T-cell (primary cell): ENCODE results near the gene FGD3. TPM values are rescaled to one million over a fixed set of nuclear protein-coding genes. Genes with fewer than 3 reads are reported as not detected.

Experiments used
- ATAC-seq, 4 experiments: fragments of 200-7000 bp in 3 of 4; fragments of 150-1000 bp in 1 of 4; cut with Tn5 transposase; replicated peaks in 1 of 4; 1 replicate in 3 of 4; 2 replicates in 1 of 4; pipeline ENCODE4 v1.10.0; 2021; ENCODE audit warnings: moderate library complexity in 3 of 4, mild to moderate bottlenecking in 2 of 4, moderate number of reproducible peaks in 1 of 4
- CTCF ChIA-PET, 2 donors: fragments of 300-600 bp; sonication (Branson Sonifier 250); formaldehyde crosslinking; loops; one replicate each; lab custom pipeline; 2022; ENCODE audit warnings: antibody characterized with exemption in 2 of 2; lab: Charles Lee
- POLR2A ChIA-PET, 2 donors: fragments of 300-600 bp; sonication (Branson Sonifier 250); formaldehyde crosslinking; loops; one replicate each; lab custom pipeline; 2022; ENCODE audit warnings: antibody characterized with exemption in 2 of 2; lab: Charles Lee
- DNase-seq, 35 experiments: peaks; one replicate each; pipeline versions ENCODE4 v3.0.0 to v3.0.0-alpha.2; 2013 to 2023
- H3K27ac ChIP-seq: one replicate; pipeline ENCODE4 v1.5.1; 2013; ENCODE audit warnings: low read length
- H3K27me3 ChIP-seq, 2 experiments: replicated peaks in 1 of 2; 1 replicate in 1 of 2; 2 replicates in 1 of 2; pipeline versions ENCODE4 v1.6.1 to v1.7.0; 2013; ENCODE audit warnings: low read length in 1 of 2, mixed read lengths in 1 of 2; ENCODE audit not compliant: control insufficient read depth in 2 of 2, insufficient read depth in 2 of 2; ENCODE audit errors: extremely low read depth in 1 of 2
- H3K36me3 ChIP-seq, 2 donors: 1 replicate in 1 of 2; 2 replicates in 1 of 2; pipeline versions ENCODE4 v1.6.1 to v1.7.0; 2013; ENCODE audit warnings: low read length in 1 of 2; ENCODE audit not compliant: control insufficient read depth in 2 of 2, insufficient read depth in 1 of 2; ENCODE audit errors: extremely low read depth in 1 of 2
- H3K4me1 ChIP-seq, 2 experiments: 1 replicate in 1 of 2; 2 replicates in 1 of 2; pipeline versions ENCODE4 v1.6.1 to v1.7.0; 2013; ENCODE audit warnings: low read length in 2 of 2, mixed read lengths in 1 of 2; ENCODE audit not compliant: insufficient read depth in 2 of 2, control insufficient read depth in 1 of 2; ENCODE audit errors: extremely low read depth in 1 of 2
- H3K4me3 ChIP-seq, 2 donors: 1 replicate in 1 of 2; 2 replicates in 1 of 2; pipeline versions ENCODE4 v1.5.1 to v1.7.0; 2013; ENCODE audit warnings: mild to moderate bottlenecking in 2 of 2, low read length in 1 of 2, moderate library complexity in 1 of 2; ENCODE audit not compliant: control insufficient read depth in 1 of 2; ENCODE audit errors: extremely low read depth in 1 of 2
- H3K9me3 ChIP-seq: 2 replicates; pipeline ENCODE4 v1.7.0; 2013
- H3K27ac Mint-ChIP-seq, 2 donors: one replicate each; pipeline ENCODE4 v1.8.0; 2020 to 2021; ENCODE audit warnings: mild to moderate bottlenecking in 2 of 2, mixed read lengths in 2 of 2
- H3K27me3 Mint-ChIP-seq, 2 donors: one replicate each; pipeline ENCODE4 v1.8.0; 2021 to 2022; ENCODE audit warnings: mixed read lengths in 2 of 2
- H3K36me3 Mint-ChIP-seq: one replicate; pipeline ENCODE4 v1.8.0; 2021; ENCODE audit warnings: mixed read lengths
- H3K4me1 Mint-ChIP-seq, 3 donors: one replicate each; pipeline ENCODE4 v1.8.0; 2020 to 2022; ENCODE audit warnings: mixed read lengths in 3 of 3, mild to moderate bottlenecking in 1 of 3
- H3K4me3 Mint-ChIP-seq, 3 donors: one replicate each; pipeline ENCODE4 v1.8.0; 2020 to 2022; ENCODE audit warnings: mild to moderate bottlenecking in 3 of 3, mixed read lengths in 3 of 3, moderate library complexity in 3 of 3
- H3K9me3 Mint-ChIP-seq, 3 donors: one replicate each; pipeline ENCODE4 v1.8.0; 2020 to 2022; ENCODE audit warnings: mixed read lengths in 3 of 3
- WGBS: methylation state at CpG from one replicate; pipeline ENCODE4 v1.1.5; 2013; ENCODE audit warnings: missing lambda C conversion rate; ENCODE audit not compliant: insufficient coverage; 5-methylcytosine and 5-hydroxymethylcytosine counted together
- total RNA-seq, 35 experiments: library from RNA in 6 of 35; stranded (reverse) in 6 of 35; fragments of 120-200 nt in 1 of 35; gene quantifications; one replicate each; pipeline versions ENCODE4 v1.2.1 to v1.2.4 and lab custom pipeline; 2013 to 2026

Gene FGD3
- total RNA-seq, 5 donors from 2014 or later (not counting 1 experiment from before 2014, with no cell fraction given), result 188 to 349 (median 293) TPM

GRCh38 chr9:92948038-92948534, 763 bp downstream of the FGD3 start:
- H3K4me3 ChIP-seq, result peak overlapping the region; percentile 75 to 92
- H3K36me3 ChIP-seq, result no peaks in the 10 kb centered on the region
- peak overlapping the region; percentile 47 for H3K27ac ChIP-seq
- H3K27me3 ChIP-seq, result peaks cover 0 to 7% of the 10 kb centered on the region in 2 experiments
- H3K27me3 Mint-ChIP-seq, result no peaks in the 10 kb centered on the region
- ATAC-seq (peak in 1 of 4 experiments; percentile 23), DNase-seq (peak in 4 of 35 experiments; percentile 23 to 54 (median 28))
- no peaks in the 10 kb centered on the region for H3K36me3 Mint-ChIP-seq
- no peaks in the 10 kb centered on the region for H3K9me3 Mint-ChIP-seq
- CTCF ChIA-PET, result no interaction called here
- POLR2A ChIA-PET, result no interaction called here
- H3K4me1 Mint-ChIP-seq, result peaks cover 67 to 73% (median 70%) of the 10 kb centered on the region in 3 donors
- H3K4me1 ChIP-seq, result peaks cover 31 to 71% of the 10 kb centered on the region in 2 experiments
- 75% methylated on average over 8 of the region's 12 CpGs for WGBS
- H3K4me3 Mint-ChIP-seq, result peak overlapping the region; percentile 94 to 98 (median 98)
- no peaks in the 10 kb centered on the region for H3K9me3 ChIP-seq
- peak overlapping the region; percentile 95 to 99 for H3K27ac Mint-ChIP-seq

- 100% methylated on average over 1 of the region's 2 CpGs for WGBS
- CTCF ChIA-PET, result no interaction called here
- POLR2A ChIA-PET, result no interaction called here
These were observed 1.3 kb downstream of the FGD3 start for GRCh38 chr9:92948632-92949031.

GRCh38 chr9:92949266-92949982, 2.1 kb downstream of the FGD3 start:
- Mint-ChIP-seq H3K27ac (peak overlapping the region; percentile 91 to 99), H3K4me3 (peak overlapping the region; percentile 94 to 98 (median 98)), H3K36me3 (no peaks in the 10 kb centered on the region), H3K4me1 (peaks cover 77 to 84% (median 81%) of the 10 kb centered on the region in 3 donors), H3K27me3 (no peaks in the 10 kb centered on the region), H3K9me3 (no peaks in the 10 kb centered on the region)
- no peaks in the 10 kb centered on the region for H3K9me3 ChIP-seq
- peak overlapping the region; percentile 28 for H3K27ac ChIP-seq
- H3K27me3 ChIP-seq, result peaks cover 0 to 7% of the 10 kb centered on the region in 2 experiments
- POLR2A ChIA-PET, result interaction anchor here in 1 of 2 donors (0.5 kb wide), 1 partner anchor 1228 kb away, joined by 3 read pairs; no protein-coding TSS in a partner anchor
- DNase-seq (no peak), ATAC-seq (no peak)
- 92% methylated on average over 8 of the region's 11 CpGs for WGBS
- peak overlapping the region; percentile 75 to 92 for H3K4me3 ChIP-seq
- H3K36me3 ChIP-seq, result no peaks in the 10 kb centered on the region
- peaks cover 43 to 83% of the 10 kb centered on the region in 2 experiments for H3K4me1 ChIP-seq
- CTCF ChIA-PET, result interaction anchor here in 1 of 2 donors (0.6 kb wide), 1 partner anchor 59 kb away, joined by 3 read pairs; no protein-coding TSS in a partner anchor

More at GRCh38 chr9:92948632-92949031, 1.3 kb downstream of the FGD3 start:
- Histone ChIP-seq H3K4me1 (peaks cover 37 to 75% of the 10 kb centered on the region in 2 experiments), H3K27ac (no peak overlapping the region), H3K36me3 (no peaks in the 10 kb centered on the region), H3K4me3 (peak overlapping the region; percentile 75 to 92), H3K27me3 (peaks cover 0 to 7% of the 10 kb centered on the region in 2 experiments), H3K9me3 (no peaks in the 10 kb centered on the region)
- no peaks in the 10 kb centered on the region for H3K27me3 Mint-ChIP-seq
- no peak for ATAC-seq
- peak overlapping the region; percentile 94 to 98 (median 98) for H3K4me3 Mint-ChIP-seq
- peaks cover 69 to 76% (median 73%) of the 10 kb centered on the region in 3 donors for H3K4me1 Mint-ChIP-seq
- H3K36me3 Mint-ChIP-seq, result no peaks in the 10 kb centered on the region
- no peaks in the 10 kb centered on the region for H3K9me3 Mint-ChIP-seq
- no peak for DNase-seq
- H3K27ac Mint-ChIP-seq, result peak overlapping the region; percentile 95 to 99

GRCh38 chr9:92950359-92950955, 3.1 kb downstream of the FGD3 start:
- ATAC-seq (no peak), DNase-seq (no peak)
- no peaks in the 10 kb centered on the region for H3K27me3 Mint-ChIP-seq
- ChIA-PET CTCF (no interaction called here), POLR2A (no interaction called here)
- Histone ChIP-seq H3K4me1 (peaks cover 51 to 94% of the 10 kb centered on the region in 2 experiments), H3K36me3 (no peaks in the 10 kb centered on the region), H3K27ac (no peak overlapping the region), H3K9me3 (no peaks in the 10 kb centered on the region), H3K27me3 (peaks cover 0 to 5% of the 10 kb centered on the region in 2 experiments), H3K4me3 (no peak overlapping the region)
- H3K4me1 Mint-ChIP-seq, result peaks cover 86 to 89% (median 88%) of the 10 kb centered on the region in 3 donors
- H3K27ac Mint-ChIP-seq, result peak overlapping the region; percentile 91 to 99
- 97% methylated on average over 9 of the region's 11 CpGs for WGBS
- peak overlapping the region; percentile 94 to 98 (median 98) for H3K4me3 Mint-ChIP-seq
- H3K36me3 Mint-ChIP-seq, result no peaks in the 10 kb centered on the region
- no peaks in the 10 kb centered on the region for H3K9me3 Mint-ChIP-seq

GRCh38 chr9:92952906-92953610, 5.7 kb downstream of the FGD3 start:
- no peak for ATAC-seq
- Histone ChIP-seq H3K4me1 (peaks cover 60 to 91% of the 10 kb centered on the region in 2 experiments), H3K27me3 (no peaks in the 10 kb centered on the region), H3K27ac (peak overlapping the region; percentile 88), H3K36me3 (no peaks in the 10 kb centered on the region), H3K9me3 (no peaks in the 10 kb centered on the region), H3K4me3 (peak overlapping the region; percentile 46 to 48)
- CTCF ChIA-PET, result interaction anchor here (0.6 to 1.8 kb wide), 6 partner anchors 19 to 77 kb away, joined by 3 to 8 read pairs (median 5); no protein-coding TSS in a partner anchor
- H3K9me3 Mint-ChIP-seq, result no peaks in the 10 kb centered on the region
- peak overlapping the region; percentile 99 for H3K27ac Mint-ChIP-seq
- peak overlapping the region; percentile 77 to 94 (median 80) for H3K4me3 Mint-ChIP-seq
- no peaks in the 10 kb centered on the region for H3K36me3 Mint-ChIP-seq
- 90% methylated on average over 2 of the region's 9 CpGs for WGBS
- no peak for DNase-seq
- H3K4me1 Mint-ChIP-seq, result peaks cover 92 to 96% (median 96%) of the 10 kb centered on the region in 3 donors
- POLR2A ChIA-PET, result interaction anchor here (0.6 to 1.0 kb wide), 4 partner anchors 11 to 181 kb away, joined by 3 to 4 read pairs (median 3); partner anchors contain the start of gene NINJ1 (in 1 of the 2)
- no peaks in the 10 kb centered on the region for H3K27me3 Mint-ChIP-seq
